Measurements from ENCODE around the gene PTH1R. TPM values are rescaled to one million over a fixed set of nuclear protein-coding genes. Genes with fewer than 3 reads are reported as not detected.

PTH1R gene
- total RNA-seq, 1 donor from 2014 or later, result 13.0 TPM

GRCh38 chr3:46860810-46861604, 16.5 kb upstream of the PTH1R start:
- H3K4me1 ChIP-seq, result peaks cover 12% of the 10 kb centered on the region
- H3K4me3 ChIP-seq, result no peak overlapping the region
- no peaks in the 10 kb centered on the region for H3K9me3 ChIP-seq
- TF ChIP-seq CTCF (IDR thresholded peaks at IDR 0.05) (no peak), POLR2A (IDR thresholded peaks at IDR 0.05) (no peak), POLR2AphosphoS5 (IDR thresholded peaks at IDR 0.05; ENCODE audit: insufficient read depth in 1 of 2, low read depth in 1 of 2) (no peak)
- H3K27me3 ChIP-seq, result no peaks in the 10 kb centered on the region
- no peak overlapping the region for H3K27ac ChIP-seq
- DNase-seq (ENCODE audit: extremely low spot score in 2 of 2), result no peak
- intact Hi-C loops (cut with DNase I), result no loop called here
- H3K36me3 ChIP-seq, result no peaks in the 10 kb centered on the region

DNA sequence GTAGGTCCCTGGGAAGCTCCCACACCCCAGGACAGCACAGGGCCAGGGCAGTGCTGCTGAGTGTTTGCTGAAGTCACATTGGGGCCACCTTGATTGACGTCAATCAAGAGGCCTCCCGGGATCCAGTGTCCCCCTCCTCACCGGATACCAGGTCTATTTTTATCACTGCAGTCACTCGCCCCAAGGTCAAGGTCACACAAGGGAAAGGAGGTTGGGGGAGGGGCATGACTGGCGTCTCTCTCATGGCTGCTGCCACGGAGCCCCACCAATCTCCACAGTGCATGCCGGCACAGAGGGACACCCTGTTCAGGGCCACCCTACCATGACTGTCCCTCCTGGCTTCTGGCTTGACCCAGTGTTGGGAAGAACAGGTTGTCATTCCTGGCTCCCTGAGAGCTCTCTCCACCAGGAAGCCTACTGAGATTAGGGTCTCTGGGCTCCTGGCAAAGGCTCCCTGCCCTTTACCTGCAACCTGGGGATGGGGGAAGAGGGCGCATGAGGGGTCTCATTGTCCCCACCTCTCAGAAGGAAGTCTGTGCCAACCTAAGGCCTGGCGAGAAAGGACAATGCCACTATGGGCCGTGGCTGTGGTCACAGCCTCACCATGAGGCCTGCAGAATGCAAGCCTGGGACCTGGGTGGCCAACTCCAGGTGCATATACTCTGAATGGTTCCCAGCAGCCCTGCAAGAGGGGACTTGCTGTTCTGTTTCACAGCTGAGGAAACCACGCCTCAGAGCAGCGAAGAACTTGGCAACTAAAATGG, 15.7 kb upstream of the PTH1R start:
- H3K27me3 ChIP-seq, result no peaks in the 10 kb centered on the region
- peaks cover 15% of the 10 kb centered on the region for H3K4me1 ChIP-seq
- H3K36me3 ChIP-seq, result no peaks in the 10 kb centered on the region
- TF ChIP-seq POLR2AphosphoS5 (IDR thresholded peaks at IDR 0.05; ENCODE audit: insufficient read depth in 1 of 2, low read depth in 1 of 2) (no peak), CTCF (IDR thresholded peaks at IDR 0.05) (no peak), POLR2A (IDR thresholded peaks at IDR 0.05) (no peak)
- no peak for DNase-seq (ENCODE audit: extremely low spot score in 2 of 2)
- no peaks in the 10 kb centered on the region for H3K9me3 ChIP-seq
- no peak overlapping the region for H3K27ac ChIP-seq
- intact Hi-C loops (cut with DNase I), result no loop called here
- no peak overlapping the region for H3K4me3 ChIP-seq

GRCh38 chr3:46862369-46863025, 15.0 kb upstream of the PTH1R start:
- Histone ChIP-seq H3K36me3 (no peaks in the 10 kb centered on the region), H3K4me3 (no peak overlapping the region), H3K27ac (no peak overlapping the region), H3K9me3 (no peaks in the 10 kb centered on the region), H3K27me3 (no peaks in the 10 kb centered on the region), H3K4me1 (peaks cover 22% of the 10 kb centered on the region)
- intact Hi-C loops (cut with DNase I), result no loop called here
- TF ChIP-seq POLR2A (IDR thresholded peaks at IDR 0.05) (no peak), CTCF (IDR thresholded peaks at IDR 0.05) (no peak), POLR2AphosphoS5 (IDR thresholded peaks at IDR 0.05; ENCODE audit: insufficient read depth in 1 of 2, low read depth in 1 of 2) (no peak)
- no peak for DNase-seq (ENCODE audit: extremely low spot score in 2 of 2)

DNA sequence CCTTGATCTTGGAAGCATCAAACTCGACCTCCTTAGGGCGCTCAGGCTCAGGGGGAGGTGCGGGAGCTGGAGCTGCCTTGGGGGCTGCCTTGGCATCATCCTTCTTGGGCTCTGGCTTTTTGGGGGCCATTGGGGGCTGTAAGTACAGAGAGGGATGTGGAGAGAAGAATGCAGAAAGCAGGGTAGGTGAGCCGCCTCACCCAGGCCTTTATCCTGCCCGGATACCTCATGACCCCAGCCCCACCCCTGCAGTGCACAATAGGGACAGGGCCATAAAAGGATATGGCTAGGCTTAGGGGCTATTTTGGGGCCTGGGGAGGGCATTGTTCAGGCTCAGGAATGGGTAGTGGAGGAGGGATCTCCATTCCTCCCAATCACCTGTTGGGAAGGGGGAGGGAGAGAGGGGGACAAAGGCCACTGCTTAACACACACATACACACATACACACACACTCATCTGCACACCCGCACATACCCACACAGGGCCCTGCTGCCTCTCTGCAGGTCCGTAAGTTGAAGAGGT, 14.2 kb upstream of the PTH1R start, which contains the start of gene MYL3:
MYL3 (minus strand) TSS at position 184 of the 522 bp plus-strand sequence; CDS start at position 130, 54 bp downstream.
- TF ChIP-seq CTCF (IDR thresholded peaks at IDR 0.05) (no peak), POLR2A (IDR thresholded peaks at IDR 0.05) (no peak), POLR2AphosphoS5 (IDR thresholded peaks at IDR 0.05; ENCODE audit: insufficient read depth in 1 of 2, low read depth in 1 of 2) (no peak)
- H3K27me3 ChIP-seq, result no peaks in the 10 kb centered on the region
- intact Hi-C loops (cut with DNase I), result no loop called here
- H3K36me3 ChIP-seq, result no peaks in the 10 kb centered on the region
- no peak within 1 kb of the TSS for H3K27ac ChIP-seq
- no peak for DNase-seq (ENCODE audit: extremely low spot score in 2 of 2)
- H3K4me1 ChIP-seq, result peaks cover 31% of the 10 kb centered on the region
- H3K4me3 ChIP-seq, result no peak within 1 kb of the TSS
- H3K9me3 ChIP-seq, result no peaks in the 10 kb centered on the region

Data from vagina (tissue), 2 donors.